SK-N-DZ (cell line): ENCODE results near the gene SEL1L3.

ENCODE experiments used
- DNase-seq: peaks from one replicate; pipeline ENCODE4 v3.0.0-alpha.2; 2015; ENCODE audit warnings: low spot score

SEL1L3 gene

DNA sequence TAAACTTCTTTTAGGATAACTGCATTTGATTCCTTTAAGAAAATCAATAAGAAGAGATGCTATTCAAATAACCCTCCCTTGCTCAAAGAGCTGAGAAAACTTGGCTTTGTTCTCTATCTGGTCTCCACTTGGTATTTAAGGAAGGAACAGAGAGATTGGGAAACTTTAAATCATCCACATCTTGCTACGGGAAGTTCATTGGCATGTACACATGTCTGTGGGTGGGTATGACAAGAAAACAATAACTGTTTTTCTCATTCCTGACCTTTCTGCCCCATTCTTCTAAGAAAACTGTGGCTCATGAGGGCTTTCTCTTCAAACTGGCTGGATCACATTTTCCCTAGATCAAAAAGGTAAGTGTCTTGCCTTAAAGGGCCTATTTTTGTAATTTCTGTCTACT is 6.0 kb downstream of the SEL1L3 start:
- DNase-seq: no peak

GRCh38 chr4:25852103-25852502 is 10.7 kb downstream of the SEL1L3 start:
- DNase-seq: no peak

DNA sequence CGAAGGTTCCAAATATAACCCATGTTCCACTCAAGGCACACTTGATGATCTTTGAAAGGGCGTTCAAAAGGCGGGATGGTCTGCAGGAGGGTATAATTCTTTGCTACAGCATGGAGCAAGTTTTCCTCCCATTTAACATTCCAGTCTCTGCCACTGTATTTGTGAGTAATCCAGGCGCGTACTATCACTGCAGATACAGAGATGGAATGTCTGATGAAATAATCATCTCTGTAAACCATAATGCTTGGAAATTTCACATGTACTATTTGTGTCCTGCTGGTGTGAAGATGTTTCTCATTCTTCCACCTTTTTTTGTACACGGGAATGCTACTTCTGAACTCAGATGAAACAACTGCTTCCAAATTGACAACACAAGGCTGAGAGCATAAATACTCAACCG is 15.5 kb downstream of the SEL1L3 start:
- DNase-seq: no peak

DNA sequence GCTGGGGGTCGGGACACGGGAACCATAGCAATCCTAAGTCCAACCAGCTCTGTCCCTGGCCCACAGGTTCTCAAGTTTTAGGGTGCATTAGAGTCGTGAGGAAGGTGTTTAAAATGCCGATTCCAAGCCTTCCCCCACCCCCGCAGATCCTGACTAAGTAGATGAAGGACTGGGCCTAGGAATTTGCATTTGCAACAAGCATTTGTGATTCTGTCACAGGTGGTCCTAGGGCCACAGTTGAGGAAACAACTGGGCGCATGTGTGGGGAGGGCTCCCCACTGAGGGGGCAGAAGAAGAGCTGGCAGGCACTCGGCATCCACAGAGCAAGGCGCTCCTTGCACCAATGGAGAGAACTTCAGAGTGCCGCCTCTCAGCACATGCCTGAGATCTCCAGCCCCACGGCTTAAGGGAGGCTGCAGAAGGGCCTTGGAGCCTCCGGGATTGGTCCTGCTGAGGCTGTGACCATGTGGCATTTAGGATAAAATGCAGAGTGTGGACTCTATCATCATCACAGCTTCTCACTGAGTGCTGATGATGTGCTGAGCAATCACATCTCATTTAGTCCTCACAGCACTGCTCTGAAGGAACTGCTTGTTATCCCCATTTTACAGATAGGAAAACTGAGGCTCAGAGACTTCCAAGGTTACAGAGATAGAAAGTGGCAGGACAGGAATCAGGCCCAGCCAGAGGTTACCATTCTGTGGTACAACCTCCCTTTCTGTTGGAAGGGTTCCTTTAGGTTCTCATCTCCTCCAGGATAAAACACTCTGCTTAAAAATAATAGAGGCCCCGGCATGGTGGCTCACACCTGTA is 16.7 kb downstream of the SEL1L3 start:
- no peak for DNase-seq

- DNase-seq: no peak
Observed at GRCh38 chr4:25844961-25845712, 17.7 kb downstream of the SEL1L3 start.

DNA sequence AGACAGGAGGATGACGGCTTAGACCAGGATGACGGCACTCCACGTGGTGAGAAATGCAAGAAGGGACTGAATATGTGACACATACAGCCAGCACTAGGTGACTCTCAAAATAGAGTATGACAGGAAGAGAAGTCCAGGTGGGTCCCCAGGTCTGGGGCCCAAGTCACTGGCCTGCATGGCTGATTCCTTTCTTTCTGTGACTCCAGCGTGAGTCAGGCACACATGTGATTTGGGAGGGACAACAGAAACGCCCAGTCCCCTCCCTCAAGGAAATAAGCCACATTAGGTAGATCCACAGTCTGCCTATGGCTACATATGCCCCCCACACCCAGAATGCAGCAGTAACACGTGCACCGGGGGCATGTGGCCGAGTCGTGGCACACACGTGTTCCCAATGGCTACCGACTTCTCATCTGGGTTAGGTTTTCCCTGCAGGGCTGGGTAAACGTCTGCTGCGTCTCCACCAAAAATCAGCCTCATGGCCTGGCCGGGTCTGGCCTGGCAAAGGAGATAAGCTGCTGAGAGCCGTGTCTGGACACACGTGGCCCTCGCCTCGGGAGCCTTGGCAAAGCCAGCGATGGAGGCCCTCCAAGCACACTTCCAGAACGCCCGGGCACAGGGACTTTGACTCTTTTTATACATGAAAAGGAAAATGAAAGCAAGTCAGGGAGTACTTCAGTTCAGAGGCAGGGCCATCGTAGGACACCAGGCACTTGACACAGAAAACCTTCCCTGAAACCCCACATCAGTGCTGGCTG is 19.3 kb downstream of the SEL1L3 start:
- DNase-seq: no peak

GRCh38 chr4:25842229-25842845 is 20.5 kb downstream of the SEL1L3 start:
- DNase-seq: no peak

DNA sequence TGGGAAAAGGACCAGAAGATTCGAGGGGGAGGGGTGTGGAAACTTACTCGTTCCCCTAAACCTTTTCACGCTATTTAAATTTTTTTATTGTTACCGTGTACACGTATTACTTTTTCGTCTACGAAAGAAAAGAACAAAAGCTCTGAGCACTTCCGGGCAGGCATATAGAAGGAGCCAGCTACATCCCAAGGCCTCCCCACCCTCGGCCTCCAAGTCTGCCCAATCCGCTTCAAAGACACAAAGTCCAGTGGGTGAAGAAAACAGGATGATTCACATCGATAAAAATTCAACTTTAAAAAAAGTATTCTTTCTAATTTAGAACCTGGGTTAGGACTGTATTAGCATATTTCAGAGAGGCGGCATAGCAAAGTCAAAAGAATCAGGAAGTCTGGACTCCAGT is 23.1 kb downstream of the SEL1L3 start:
- no peak for DNase-seq

GRCh38 chr4:25839233-25839632 is 23.6 kb downstream of the SEL1L3 start:
- DNase-seq: no peak

- DNase-seq: no peak
Observed at GRCh38 chr4:25838526-25838925, 24.3 kb downstream of the SEL1L3 start.

DNA sequence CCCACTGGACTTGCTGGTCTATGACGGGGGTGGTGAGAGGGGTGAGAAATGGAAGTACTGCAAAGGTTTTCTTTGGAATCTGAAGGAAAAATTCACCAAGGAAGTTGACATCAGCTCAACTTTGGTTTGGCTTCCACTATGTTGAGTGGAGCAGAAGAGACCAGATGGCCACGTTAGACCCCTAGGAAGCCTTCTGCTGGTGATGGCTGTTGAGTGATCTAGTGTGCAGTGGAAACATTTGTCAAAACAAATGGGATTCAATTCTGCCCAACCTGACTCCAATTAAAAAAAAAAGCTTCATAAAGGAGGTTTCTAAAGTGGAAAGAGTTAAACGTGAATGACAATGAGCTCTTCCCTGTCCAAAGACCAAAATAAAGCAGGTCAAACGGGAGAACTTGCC is 25.7 kb downstream of the SEL1L3 start:
- no peak for DNase-seq

GRCh38 chr4:25835384-25835783 is 27.4 kb downstream of the SEL1L3 start:
- DNase-seq: no peak

GRCh38 chr4:25834411-25835107 is 28.2 kb downstream of the SEL1L3 start:
- no peak for DNase-seq

DNA sequence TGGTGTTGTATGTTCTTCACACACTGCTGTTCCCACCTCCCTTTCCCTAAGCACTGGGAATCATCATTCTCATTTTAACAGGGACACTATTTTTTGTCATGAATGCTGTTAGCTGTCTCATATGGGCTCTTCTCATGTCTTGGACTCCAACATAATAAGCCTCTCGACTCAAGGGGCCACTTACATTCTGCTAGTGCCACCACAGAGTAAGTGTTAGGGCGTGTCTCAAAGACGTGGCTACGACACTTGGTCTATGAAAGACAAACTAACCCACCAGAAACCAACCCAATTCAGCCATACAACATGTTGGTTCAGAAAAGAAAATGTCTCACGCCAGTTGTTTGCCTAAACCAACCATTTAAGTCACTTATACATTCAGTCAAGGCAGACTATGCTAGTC is 32.2 kb downstream of the SEL1L3 start:
- DNase-seq: no peak

- no peak for DNase-seq
Observed at GRCh38 chr4:25827897-25828296, 34.9 kb downstream of the SEL1L3 start.

GRCh38 chr4:25827373-25827772 is 35.4 kb downstream of the SEL1L3 start:
- no peak for DNase-seq

GRCh38 chr4:25826074-25826752 is 36.6 kb downstream of the SEL1L3 start:
- DNase-seq: no peak

DNA sequence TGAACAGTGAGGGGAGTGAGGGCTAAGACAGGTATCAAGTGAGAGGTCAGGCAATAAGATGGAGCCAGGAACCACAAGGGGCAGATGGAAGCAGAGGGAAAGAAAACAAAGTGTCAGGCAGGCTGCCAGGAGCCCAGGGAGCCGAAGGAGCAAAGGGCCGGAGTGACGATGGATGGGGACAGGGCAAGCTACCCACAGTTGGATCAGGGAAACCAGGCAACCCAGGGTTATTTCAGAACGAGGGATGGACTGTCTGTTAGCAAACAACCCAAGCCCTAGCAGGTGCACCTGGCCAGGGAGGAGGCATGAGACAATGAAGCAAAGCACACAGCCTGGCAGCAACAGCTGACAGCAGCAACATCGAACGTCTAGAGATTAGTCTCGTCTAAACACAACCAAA is 39.2 kb downstream of the SEL1L3 start:
- no peak for DNase-seq

- DNase-seq: no peak
Observed at GRCh38 chr4:25821899-25822298, 40.9 kb downstream of the SEL1L3 start.

DNA sequence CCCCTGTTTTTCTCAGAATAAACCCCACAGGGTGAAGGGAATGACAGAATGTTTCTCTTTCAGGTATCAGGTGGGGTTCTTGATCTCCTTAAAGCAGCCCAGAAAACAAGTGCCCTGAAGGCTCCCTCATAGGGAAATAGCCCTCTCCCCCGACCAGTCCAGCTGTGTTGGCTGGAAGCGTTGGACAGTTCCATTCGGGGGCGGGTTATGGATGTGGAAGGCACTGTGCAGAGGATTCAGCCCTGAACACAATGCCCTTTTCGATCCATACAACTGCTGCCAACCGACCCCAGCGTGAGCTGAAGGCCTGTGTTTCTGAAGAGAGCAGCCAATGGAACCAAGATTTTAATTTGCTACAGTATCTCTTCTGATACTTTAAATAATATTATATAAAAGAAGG is 41.5 kb downstream of the SEL1L3 start:
- DNase-seq: no peak

GRCh38 chr4:25818876-25819275 is 43.9 kb downstream of the SEL1L3 start:
- DNase-seq: no peak
